ENCODE measurements around the gene KRT33A. TPM values are rescaled to one million over a fixed set of nuclear protein-coding genes. Genes with fewer than 3 reads are reported as not detected.
"Not testable (repeated sequence)": the region's sequence is repeated elsewhere in the genome, so short reads cannot be mapped to it uniquely, and the experiment has no call there.

Gene KRT33A
- total RNA-seq: not detected
- long read RNA-seq: 0 reads

- intact Hi-C loops (cut with micrococcal nuclease); DNase-seq; H3K27ac ChIP-seq (replicated peaks); H3K4me3 ChIP-seq; H3K36me3 ChIP-seq; H3K9me3 ChIP-seq (replicated peaks); H3K4me1 ChIP-seq: not testable (repeated sequence)
- peaks cover 38% of the 10 kb centered on the region for H3K27me3 ChIP-seq (ENCODE audit: low read depth)
Measured at GRCh38 chr17:41350381-41350878, at the start of gene KRT33A. Gene KRT33A (minus strand): TSS chr17:41350828. CDS start chr17:41350767, 61 bp downstream.

DNA sequence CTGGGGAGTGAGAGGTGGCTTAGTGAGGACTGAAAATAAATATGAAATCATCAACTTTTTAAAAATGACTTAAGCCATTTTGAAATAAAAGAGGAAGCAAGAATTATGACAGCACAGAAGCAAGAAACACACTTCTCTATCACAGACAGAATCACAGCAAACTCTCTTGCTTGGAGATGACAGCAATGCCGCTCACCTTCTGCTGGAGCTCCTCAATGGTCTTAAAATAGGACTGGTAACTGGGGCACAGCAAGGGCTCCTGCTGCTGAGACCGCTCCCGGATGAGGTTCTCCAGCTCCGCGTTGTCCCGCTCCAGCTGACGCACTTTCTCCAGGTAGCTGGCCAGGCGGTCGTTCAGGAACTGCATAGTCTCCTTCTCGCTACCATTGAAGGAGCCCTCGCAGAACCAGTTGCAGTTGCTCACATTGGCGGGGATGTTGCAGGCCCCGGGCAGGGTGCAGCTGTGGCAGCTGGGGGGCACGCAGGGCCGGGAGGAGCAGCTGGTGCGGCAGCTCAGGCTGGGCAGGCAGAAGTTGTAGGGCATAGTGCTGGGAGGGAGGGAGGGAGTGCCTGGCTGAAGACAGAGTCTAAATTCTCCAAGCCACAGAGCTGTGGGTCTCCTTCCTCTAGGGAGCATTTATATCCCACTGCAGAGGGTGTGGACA lies 46.5 kb upstream of the KRT33A start, which contains the start of gene KRT31:
TSS of gene KRT31 (minus strand) at position 613 of the 665 bp plus-strand sequence. CDS start at position 544, 69 bp downstream.
- peaks cover 76% of the 10 kb centered on the region for H3K27me3 ChIP-seq (ENCODE audit: low read depth)
- H3K4me3 ChIP-seq: no peak within 1 kb of the TSS
- no peak within 1 kb of the TSS for H3K27ac ChIP-seq (replicated peaks)
- TF ChIP-seq CTCF (IDR thresholded peaks at IDR 0.05; ENCODE audit: borderline replicate concordance): no peak
- H3K9me3 ChIP-seq (replicated peaks): no peaks in the 10 kb centered on the region
- peaks cover 4% of the 10 kb centered on the region for H3K4me1 ChIP-seq
- H3K36me3 ChIP-seq: no peaks in the 10 kb centered on the region
- intact Hi-C loops (cut with micrococcal nuclease): no loop called here
- DNase-seq: no peak

- Histone ChIP-seq H3K27me3 (ENCODE audit: low read depth) (peaks cover 76% of the 10 kb centered on the region), H3K4me1 (peaks cover 4% of the 10 kb centered on the region), H3K9me3 (replicated peaks) (no peaks in the 10 kb centered on the region), H3K27ac (replicated peaks) (no peak overlapping the region), H3K4me3 (no peak overlapping the region), H3K36me3 (no peaks in the 10 kb centered on the region)
- intact Hi-C loops (cut with micrococcal nuclease): no loop called here
- TF ChIP-seq CTCF (IDR thresholded peaks at IDR 0.05; ENCODE audit: borderline replicate concordance): no peak
- no peak for DNase-seq
Measured at GRCh38 chr17:41396340-41396739, 45.7 kb upstream of the KRT33A start.

- no peaks in the 10 kb centered on the region for H3K36me3 ChIP-seq
Measured at GRCh38 chr17:41395611-41396010, 45.0 kb upstream of the KRT33A start.

GRCh38 chr17:41395044-41395443 lies 44.4 kb upstream of the KRT33A start:
- intact Hi-C loops (cut with micrococcal nuclease); DNase-seq; H3K36me3 ChIP-seq; H3K27ac ChIP-seq (replicated peaks); H3K9me3 ChIP-seq (replicated peaks); H3K4me1 ChIP-seq; H3K4me3 ChIP-seq: not testable (repeated sequence)
- peaks cover 76% of the 10 kb centered on the region for H3K27me3 ChIP-seq (ENCODE audit: low read depth)

More at GRCh38 chr17:41395611-41396010, 45.0 kb upstream of the KRT33A start:
- Histone ChIP-seq H3K4me1 (peaks cover 4% of the 10 kb centered on the region), H3K27me3 (ENCODE audit: low read depth) (peaks cover 76% of the 10 kb centered on the region), H3K9me3 (replicated peaks) (no peaks in the 10 kb centered on the region), H3K4me3 (no peak overlapping the region), H3K27ac (replicated peaks) (no peak overlapping the region)
- intact Hi-C loops (cut with micrococcal nuclease): no loop called here
- no peak for DNase-seq
- no peak for TF ChIP-seq CTCF (IDR thresholded peaks at IDR 0.05; ENCODE audit: borderline replicate concordance)

DNA sequence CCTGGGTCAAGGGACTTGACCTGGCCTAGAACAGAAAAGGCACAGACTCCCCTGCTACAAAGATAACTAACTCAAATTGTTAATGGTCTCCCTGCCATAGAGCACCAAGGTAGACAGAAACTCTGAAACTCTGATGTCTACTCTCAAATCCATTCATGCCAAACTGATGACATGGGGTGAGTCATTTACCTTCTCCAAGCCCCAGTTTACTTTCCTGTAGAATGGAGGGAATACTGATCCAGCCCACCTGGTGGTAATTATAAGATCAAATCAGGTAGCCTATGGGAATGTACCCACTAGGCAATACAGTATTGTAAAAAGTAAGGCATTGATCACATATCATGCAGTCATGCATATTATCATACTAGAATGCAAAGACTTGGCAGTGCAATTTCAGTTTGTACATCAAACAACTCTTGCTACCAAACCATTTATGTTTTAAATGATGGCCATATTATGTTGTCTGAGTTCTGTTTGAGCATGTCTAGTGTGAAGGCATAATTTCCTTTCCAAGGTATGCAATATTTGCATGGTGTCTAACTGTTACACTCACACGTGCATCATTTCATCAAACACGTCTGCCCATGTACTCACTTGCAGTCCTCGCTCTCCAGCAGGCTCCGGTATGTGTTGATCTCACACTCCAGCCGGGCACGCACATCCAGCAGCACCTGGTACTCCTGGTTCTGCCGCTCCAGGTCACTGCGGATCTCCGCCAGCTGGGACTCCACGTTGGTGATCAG lies 43.8 kb upstream of the KRT33A start:
- no peak for DNase-seq
- Histone ChIP-seq H3K4me3 (no peak overlapping the region), H3K9me3 (replicated peaks) (no peaks in the 10 kb centered on the region), H3K36me3 (no peaks in the 10 kb centered on the region), H3K4me1 (peaks cover 4% of the 10 kb centered on the region), H3K27me3 (ENCODE audit: low read depth) (peaks cover 76% of the 10 kb centered on the region), H3K27ac (replicated peaks) (no peak overlapping the region)
- intact Hi-C loops (cut with micrococcal nuclease): no loop called here
- TF ChIP-seq CTCF (IDR thresholded peaks at IDR 0.05; ENCODE audit: borderline replicate concordance): no peak

Data from left ventricle myocardium inferior (tissue), 1 donor.